H1 (cell line): ENCODE results near the gene CCL8. TPM values are rescaled to one million over a fixed set of nuclear protein-coding genes. Genes with fewer than 3 reads are reported as not detected.

Source experiments
- CBX5 ChIP-seq: fragments of 300-800, 300-1000 bp; sonication (generic); IDR thresholded peaks from 2 replicates; pipeline ENCODE4 v1.7.1; 2016; ENCODE audit warnings: antibody characterized with exemption, low read length, low read depth
- SIX5 ChIP-seq: IDR thresholded peaks from 2 replicates; pipeline ENCODE4 v1.6.1; 2011; ENCODE audit warnings: mild to moderate bottlenecking, low read depth, low read length
- polyA plus RNA-seq, 7 experiments: library from polyadenylated mRNA; depleted of rRNA in 3 of 7; stranded (reverse) in 5 of 7; unstranded in 2 of 7; fragments of >200 nt in 5 of 7; fragments of 200-250 nt in 2 of 7; gene quantifications; 1 replicate in 5 of 7; 2 replicates in 1 of 7; 4 replicates in 1 of 7; pipeline versions ENCODE4 v1.2.1 to v1.2.3, GENCODE V29; 2011 to 2013; ENCODE audit warnings: missing spikeins in 2 of 7, mixed read lengths in 2 of 7
- total RNA-seq: library from RNA; stranded (reverse); fragmentation: NEBNext Ultra II Directional; extraction: Animal tissue kit (Norgen Biotek cat#: 25700); gene quantifications from 2 replicates; pipeline ENCODE4 v1.2.1, GENCODE V29; 2021
- TF ChIP-seq, protein P1 (sequence below): IDR thresholded peaks from 2 replicates; pipeline ENCODE4 v1.6.1; 2012; ENCODE audit warnings: low read length, inconsistent platforms

Gene CCL8
- total and polyA plus RNA-seq, 2 of the 8 experiments (the other 6 are each of a cell fraction or from before 2014, with no cell fraction given), result not detected

GRCh38 chr17:34367486-34368195, 48.4 kb downstream of the CCL8 start (continued):
- TF ChIP-seq, protein P1, sequence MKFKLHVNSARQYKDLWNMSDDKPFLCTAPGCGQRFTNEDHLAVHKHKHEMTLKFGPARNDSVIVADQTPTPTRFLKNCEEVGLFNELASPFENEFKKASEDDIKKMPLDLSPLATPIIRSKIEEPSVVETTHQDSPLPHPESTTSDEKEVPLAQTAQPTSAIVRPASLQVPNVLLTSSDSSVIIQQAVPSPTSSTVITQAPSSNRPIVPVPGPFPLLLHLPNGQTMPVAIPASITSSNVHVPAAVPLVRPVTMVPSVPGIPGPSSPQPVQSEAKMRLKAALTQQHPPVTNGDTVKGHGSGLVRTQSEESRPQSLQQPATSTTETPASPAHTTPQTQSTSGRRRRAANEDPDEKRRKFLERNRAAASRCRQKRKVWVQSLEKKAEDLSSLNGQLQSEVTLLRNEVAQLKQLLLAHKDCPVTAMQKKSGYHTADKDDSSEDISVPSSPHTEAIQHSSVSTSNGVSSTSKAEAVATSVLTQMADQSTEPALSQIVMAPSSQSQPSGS, result no peak
- TF ChIP-seq CBX5 (no peak), SIX5 (no peak)
